NB4 (cell line): Measurements from ENCODE around the gene NUFIP2.

Source experiments
- DNase-seq: peaks from one replicate; pipeline ENCODE4 v3.0.0; 2010; ENCODE audit warnings: low read depth
- H3K4me3 ChIP-seq: one replicate; pipeline ENCODE4 v1.5.1; 2011; ENCODE audit warnings: mild to moderate bottlenecking, low read depth, low read length, moderate library complexity
- MYC ChIP-seq: IDR thresholded peaks from 2 replicates; pipeline ENCODE4 v1.6.1; 2011; ENCODE audit warnings: low read depth, low read length
- POLR2A ChIP-seq: IDR thresholded peaks from 2 replicates; pipeline ENCODE4 v1.6.1; 2011; ENCODE audit warnings: mild to moderate bottlenecking; ENCODE audit not compliant: insufficient read length; ENCODE audit errors: extremely low read depth
- TF ChIP-seq, protein P1 (sequence below): IDR thresholded peaks from one replicate; pipeline ENCODE4 v1.5.1; 2012; ENCODE audit warnings: low read depth, low read length
- TF ChIP-seq, protein P2 (sequence below): IDR thresholded peaks from 2 replicates; pipeline ENCODE4 v1.6.1; 2011; ENCODE audit warnings: low read depth, low read length

NUFIP2 gene

DNA sequence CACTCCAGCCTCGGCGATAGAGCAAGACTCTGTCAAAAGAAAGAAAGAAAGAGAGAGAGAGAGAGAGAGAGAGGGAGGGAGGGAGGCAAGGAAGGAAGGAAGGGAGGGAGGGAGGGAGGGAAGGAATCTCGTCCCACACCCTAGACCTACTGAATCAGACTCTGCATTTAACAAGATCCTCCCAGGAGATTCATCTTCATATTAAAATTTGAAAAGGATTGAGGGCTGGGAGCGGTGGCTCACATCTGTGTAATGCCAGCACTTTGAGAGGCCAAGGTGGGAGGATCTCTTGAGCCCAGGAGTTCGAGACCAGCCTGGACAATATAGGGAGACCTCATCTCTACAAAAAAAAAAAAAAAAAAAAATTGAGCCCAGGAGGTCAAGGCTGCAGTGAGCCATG is 33.5 kb upstream of the NUFIP2 start:
- TF ChIP-seq, protein P1, sequence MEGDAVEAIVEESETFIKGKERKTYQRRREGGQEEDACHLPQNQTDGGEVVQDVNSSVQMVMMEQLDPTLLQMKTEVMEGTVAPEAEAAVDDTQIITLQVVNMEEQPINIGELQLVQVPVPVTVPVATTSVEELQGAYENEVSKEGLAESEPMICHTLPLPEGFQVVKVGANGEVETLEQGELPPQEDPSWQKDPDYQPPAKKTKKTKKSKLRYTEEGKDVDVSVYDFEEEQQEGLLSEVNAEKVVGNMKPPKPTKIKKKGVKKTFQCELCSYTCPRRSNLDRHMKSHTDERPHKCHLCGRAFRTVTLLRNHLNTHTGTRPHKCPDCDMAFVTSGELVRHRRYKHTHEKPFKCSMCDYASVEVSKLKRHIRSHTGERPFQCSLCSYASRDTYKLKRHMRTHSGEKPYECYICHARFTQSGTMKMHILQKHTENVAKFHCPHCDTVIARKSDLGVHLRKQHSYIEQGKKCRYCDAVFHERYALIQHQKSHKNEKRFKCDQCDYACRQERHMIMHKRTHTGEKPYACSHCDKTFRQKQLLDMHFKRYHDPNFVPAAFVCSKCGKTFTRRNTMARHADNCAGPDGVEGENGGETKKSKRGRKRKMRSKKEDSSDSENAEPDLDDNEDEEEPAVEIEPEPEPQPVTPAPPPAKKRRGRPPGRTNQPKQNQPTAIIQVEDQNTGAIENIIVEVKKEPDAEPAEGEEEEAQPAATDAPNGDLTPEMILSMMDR: no peak
- TF ChIP-seq POLR2A: no peak
- TF ChIP-seq, protein P2, sequence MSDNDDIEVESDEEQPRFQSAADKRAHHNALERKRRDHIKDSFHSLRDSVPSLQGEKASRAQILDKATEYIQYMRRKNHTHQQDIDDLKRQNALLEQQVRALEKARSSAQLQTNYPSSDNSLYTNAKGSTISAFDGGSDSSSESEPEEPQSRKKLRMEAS: no peak
- no peak for DNase-seq
- H3K4me3 ChIP-seq: no peak overlapping the region

DNA sequence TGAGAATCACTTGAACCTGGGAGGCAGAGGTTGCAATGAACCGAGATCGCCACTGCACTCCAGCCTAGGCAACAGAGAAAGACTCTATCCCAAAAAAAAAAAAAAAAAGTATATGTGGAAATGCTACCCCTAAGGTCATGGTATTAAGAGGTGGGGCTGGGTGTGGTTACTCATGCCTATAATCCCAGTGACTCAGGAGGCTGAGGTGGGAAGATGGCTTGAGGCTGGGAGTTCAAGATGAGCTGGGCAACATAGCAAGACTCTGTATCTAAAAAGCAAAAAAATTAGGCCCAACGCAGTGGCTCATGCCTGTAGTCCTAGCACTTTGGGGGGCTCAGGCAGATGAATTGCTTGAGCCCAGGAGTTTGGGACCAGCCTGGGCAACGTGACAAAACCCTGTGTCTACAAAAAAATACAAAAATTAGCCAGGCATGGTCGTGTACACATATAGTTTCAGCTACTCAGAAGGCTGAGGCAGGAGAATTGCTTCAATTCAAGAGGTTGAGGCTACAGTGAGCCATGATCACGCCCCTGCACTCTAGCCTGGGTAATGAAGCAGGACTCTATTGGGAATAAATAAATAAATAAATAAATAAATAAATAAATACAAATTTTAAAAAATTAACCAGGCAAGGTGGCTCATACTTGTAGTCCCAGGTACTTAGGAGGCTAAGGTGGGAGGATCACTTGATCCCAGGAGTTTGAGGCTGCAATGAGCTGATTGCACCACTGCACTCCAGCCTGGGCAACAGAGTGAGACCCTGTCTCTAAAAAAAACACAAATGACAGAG is 32.3 kb upstream of the NUFIP2 start:
- no peak for TF ChIP-seq MYC
- no peak for TF ChIP-seq POLR2A
- H3K4me3 ChIP-seq: no peak overlapping the region
- no peak for DNase-seq

DNA sequence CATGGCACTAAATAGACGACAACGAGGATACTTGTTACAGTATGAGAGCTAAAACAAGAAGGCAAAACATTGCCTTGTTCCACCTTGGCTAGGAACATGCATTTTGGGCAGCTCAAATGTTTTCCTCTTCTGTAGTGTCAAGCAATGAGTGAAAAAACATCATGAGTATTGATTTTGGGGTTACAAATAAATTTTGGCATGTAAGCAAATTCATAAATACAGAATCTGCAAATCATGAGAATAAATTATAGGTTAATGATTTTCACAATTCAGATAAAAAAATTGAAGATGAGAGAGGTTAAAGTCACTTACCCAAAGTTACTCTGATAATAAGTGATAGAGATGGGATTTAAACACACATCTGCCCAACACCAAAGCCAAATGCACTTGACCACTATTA is 28.4 kb upstream of the NUFIP2 start:
- no peak for DNase-seq
- TF ChIP-seq, protein P1: no peak
- TF ChIP-seq MYC (no peak), POLR2A (no peak)
- TF ChIP-seq, protein P2: no peak
- H3K4me3 ChIP-seq: no peak overlapping the region

DNA sequence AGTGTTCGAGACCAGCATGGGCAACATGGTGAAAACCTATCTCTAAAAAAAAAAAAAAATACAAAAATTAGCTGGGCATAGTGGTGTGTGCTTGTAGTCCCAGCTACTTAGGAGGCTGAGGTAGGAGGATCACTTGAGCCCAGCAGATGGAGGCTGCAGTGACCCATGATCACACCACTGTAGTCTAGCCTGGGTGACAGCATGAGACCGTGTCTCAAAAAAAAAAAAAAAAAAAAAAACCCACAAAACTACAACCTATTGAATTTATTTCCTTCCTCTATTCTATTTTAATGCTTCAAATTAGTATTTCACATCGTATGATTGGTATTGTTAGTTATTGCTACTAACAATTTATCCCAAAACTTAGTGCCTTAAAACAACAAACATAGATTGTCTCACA is 9.4 kb upstream of the NUFIP2 start:
- TF ChIP-seq, protein P2: no peak
- TF ChIP-seq POLR2A (no peak), MYC (no peak)
- TF ChIP-seq, protein P1: no peak
- no peak overlapping the region for H3K4me3 ChIP-seq
- no peak for DNase-seq

DNA sequence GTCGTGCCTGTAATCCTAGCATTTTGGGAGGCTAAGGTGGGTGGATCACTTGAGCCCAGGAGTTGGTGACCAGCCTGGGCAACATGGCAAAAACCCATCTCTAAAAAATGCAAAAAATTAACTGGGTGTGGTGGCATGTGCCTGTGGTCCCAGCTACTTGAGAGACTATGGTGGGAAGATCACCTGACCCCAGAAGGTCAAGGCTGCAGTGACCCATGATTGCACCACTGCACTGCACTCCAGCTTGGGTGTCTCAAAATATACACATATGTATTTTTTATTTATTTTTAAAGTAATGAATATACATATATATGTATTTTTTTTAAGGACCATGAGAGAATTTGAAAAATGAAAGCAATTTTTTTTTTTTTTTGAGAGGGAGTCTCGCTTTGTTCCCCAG is 5.1 kb upstream of the NUFIP2 start:
- TF ChIP-seq MYC: no peak
- TF ChIP-seq POLR2A: no peak
- TF ChIP-seq, protein P1: no peak
- TF ChIP-seq, protein P2: no peak
- DNase-seq: no peak
- no peak overlapping the region for H3K4me3 ChIP-seq

DNA sequence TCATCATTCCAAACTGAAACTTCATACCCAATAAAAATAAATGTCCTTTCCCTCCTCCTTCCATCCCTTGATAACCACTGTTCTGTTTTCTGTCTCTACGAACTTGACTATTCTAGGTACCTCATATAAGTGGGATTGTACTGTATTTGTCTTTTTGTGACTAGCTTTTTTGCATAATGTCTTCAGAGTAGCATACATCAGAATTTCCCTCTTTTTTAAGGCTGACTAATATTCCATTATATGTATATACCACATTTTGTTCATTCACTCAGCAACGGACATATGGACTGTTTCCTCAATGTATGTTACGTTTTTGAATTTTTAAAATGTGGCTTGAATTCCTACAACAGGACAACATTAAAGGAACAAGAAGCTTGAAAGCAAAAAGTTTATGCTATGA is 1.5 kb upstream of the NUFIP2 start:
- H3K4me3 ChIP-seq: no peak overlapping the region
- no peak for DNase-seq
- TF ChIP-seq, protein P1: no peak
